Uterus (tissue), 2 donors: Measurements from ENCODE around the gene PAN3.

ENCODE experiments used
- POLR2A ChIP-seq, 2 donors: fragments of 450-650 bp; IDR thresholded peaks; one replicate each; pipeline ENCODE4 v1.6.1; 2016; ENCODE audit warnings: antibody characterized with exemption in 2 of 2, mild to moderate bottlenecking in 1 of 2, moderate library complexity in 1 of 2
- TF ChIP-seq, protein P1 (sequence below), 4 experiments: fragments of 200-600 bp in 2 of 4; fragments of 450-650 bp in 2 of 4; sonication (generic) in 2 of 4; IDR thresholded peaks; one replicate each; pipeline ENCODE4 v1.5.1; 2016 to 2019; ENCODE audit warnings: antibody characterized with exemption in 4 of 4, mild to moderate bottlenecking in 2 of 4, moderate library complexity in 1 of 4

DNA sequence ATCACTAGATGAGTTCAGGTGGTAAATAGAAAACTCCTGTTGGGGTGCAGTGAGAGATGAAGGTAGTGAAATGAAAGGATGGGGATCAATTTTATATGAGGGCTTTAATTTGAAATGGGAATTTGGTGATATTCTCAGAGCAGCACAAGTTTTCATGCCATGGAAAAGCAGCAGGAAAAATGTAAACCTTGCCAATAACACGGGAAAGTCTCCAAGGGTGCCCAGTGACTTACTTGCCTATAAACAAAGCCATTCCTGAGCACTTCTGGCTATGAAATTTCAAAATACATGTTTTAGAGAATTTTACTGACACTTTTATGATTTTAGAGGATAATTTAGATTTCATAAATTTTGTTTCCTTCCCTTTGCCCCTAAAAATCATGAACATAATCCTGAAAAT, 21.6 kb upstream of the PAN3 start:
- TF ChIP-seq, protein P1, sequence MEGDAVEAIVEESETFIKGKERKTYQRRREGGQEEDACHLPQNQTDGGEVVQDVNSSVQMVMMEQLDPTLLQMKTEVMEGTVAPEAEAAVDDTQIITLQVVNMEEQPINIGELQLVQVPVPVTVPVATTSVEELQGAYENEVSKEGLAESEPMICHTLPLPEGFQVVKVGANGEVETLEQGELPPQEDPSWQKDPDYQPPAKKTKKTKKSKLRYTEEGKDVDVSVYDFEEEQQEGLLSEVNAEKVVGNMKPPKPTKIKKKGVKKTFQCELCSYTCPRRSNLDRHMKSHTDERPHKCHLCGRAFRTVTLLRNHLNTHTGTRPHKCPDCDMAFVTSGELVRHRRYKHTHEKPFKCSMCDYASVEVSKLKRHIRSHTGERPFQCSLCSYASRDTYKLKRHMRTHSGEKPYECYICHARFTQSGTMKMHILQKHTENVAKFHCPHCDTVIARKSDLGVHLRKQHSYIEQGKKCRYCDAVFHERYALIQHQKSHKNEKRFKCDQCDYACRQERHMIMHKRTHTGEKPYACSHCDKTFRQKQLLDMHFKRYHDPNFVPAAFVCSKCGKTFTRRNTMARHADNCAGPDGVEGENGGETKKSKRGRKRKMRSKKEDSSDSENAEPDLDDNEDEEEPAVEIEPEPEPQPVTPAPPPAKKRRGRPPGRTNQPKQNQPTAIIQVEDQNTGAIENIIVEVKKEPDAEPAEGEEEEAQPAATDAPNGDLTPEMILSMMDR (IDR thresholded peaks at IDR 0.05) = no peak
- no peak for TF ChIP-seq POLR2A (IDR thresholded peaks at IDR 0.05)
